ENCODE data around the gene ITGB5.

Gene ITGB5

DNA sequence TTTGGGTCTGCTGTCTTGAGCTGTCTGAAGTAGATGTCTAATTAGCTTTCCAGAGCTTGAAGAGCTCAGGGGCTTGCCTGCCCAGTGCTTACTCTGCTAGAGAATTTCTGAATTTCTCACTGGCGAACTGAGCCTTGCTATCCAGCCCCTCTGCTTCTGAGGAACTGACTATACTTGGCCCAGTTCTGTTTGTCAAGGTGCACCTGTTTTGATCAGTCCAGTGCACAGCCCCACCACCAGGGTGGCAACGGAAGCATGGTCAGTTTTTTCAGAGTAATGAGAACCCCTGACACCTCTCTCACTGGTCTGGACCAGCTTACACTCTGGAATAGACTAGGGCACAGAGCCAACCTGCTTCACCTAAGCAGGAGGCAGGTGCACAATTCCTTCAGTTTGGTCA is 25.2 kb downstream of the ITGB5 start:
- no peak for DNase-seq

DNA sequence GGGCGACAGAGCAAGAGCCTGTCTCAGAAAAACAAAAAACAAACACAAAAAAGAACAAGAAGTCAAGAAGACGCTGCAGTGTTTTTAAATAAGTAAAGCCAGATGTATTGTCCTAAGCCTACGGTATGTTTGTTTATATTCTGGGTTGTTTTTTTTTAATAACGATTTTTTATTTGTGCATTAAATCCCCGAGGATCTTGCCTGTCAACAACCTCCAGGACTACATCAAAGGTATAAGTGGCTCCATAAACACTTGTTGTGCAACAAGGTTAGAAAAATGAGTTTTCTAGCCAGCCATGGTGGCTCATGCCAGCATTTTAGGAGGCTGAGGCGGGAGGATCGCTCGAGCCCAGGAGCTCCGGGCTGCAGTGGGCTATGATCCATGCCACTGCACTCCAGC is 26.1 kb downstream of the ITGB5 start:
- DNase-seq, result no peak

DNA sequence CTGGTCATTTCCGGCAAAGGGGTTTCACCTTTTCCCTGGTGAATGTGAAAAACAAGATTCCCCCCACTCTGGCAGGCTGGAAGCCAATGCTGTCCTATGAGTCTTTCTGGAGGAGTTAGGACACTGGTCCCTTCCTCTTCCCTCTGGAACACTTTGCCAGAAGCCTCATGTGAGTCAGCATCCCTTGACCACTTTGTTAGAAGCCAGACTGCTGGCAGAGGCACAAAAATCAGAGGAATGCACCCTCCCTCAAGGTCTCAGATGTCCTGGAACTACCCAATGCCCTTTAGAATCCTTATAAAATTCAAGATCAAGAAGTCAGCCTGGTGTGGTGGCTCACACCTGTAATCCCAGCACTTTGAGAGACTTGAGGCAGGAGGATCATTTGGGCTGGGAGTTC is 26.6 kb downstream of the ITGB5 start:
- DNase-seq, result peak in 2 of 56 donors; percentile 16 to 21

DNA sequence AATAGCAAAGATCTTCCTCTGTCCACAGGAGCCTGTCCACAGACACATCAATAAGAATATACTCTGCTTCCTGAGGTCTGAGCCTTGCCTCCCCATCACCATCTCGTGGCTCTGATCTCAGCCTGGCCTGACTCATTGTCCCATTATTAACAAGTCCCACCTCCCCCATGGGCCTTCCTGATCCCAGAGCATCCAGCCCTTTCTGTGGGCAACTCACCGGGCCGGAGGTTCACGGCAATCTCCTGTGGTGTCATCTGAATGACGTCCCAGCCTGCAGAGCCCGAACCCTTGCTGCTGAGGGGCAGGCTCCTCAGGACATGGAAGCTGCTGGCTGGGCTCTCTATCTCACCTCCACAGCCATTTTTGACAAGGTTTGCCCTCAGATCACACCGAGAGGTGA is 28.1 kb downstream of the ITGB5 start:
- no peak for DNase-seq

DNA sequence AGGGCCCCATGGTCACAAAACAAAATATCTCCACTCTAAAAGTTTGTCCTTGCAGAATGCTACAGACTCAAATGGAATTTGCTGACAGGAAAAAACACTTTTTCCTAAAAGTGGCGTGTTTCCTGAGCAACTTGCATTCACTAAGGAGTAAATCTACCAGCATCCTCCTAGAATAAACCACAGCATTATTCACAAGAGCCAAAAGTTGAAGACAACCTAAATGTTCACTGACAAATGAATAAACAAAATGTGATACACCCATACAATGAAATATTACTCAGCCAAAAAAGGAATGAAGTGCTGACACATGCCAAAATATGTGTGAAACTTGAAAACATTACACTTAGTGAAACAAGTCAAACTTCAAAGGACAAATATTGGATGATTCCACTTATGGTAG is 28.9 kb downstream of the ITGB5 start:
- DNase-seq, result no peak

DNA sequence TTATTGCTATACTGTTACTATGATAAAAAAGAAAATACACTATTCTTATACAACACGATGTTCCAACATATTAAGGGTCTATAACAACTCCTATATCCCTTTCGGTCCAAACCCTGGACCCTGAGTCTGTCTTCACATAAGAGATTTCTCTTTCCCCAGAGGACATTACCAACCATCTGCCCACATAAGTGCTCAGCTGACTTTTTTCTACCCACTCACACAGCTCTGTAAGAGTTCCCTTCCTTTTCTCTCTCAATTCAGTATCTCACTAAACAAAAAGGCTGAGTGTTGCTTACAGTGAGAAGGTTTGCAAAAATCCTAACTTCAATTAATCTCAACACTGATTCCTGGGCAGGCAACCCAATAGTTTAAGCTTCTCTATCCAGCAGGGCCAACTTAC is 30.5 kb downstream of the ITGB5 start:
- no peak for DNase-seq

DNA sequence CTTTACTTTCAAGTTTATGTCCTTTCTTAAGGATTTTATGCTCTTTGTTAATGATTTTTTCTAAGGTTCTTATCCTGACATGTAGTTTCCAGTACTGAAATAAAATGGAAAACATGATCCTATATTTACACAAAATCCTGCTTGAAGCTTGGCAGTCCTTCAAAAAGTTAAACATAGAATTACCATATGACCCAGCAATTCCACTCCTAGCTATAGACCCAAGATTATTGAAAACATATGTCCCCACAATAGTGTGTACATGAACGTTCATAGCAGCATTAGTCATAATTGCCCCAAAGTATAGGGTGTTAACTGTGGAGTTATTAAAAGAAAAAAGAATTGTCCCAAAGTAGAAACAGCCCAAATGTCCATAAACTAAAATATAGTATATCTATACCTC is 33.2 kb downstream of the ITGB5 start:
- DNase-seq, result no peak

DNA sequence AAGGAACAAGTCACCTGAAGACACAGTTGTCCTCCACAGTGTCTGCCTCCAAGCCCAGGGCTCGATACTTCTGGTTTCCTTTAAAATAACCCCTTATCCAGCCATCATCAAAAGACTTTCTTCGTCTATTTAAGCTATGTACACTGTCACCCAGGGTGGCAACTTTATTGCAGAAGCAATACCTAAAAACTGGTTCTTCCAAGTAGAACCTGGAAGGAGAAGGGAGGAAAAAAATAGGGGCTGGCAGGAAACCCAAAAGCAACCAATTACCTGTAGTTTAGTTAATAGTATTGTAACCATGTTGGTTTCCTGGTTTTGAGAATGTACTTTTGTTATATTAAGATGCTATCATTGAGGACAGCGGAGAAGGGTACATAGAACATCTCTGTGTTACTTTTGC is 33.7 kb downstream of the ITGB5 start:
- no peak for DNase-seq

DNA sequence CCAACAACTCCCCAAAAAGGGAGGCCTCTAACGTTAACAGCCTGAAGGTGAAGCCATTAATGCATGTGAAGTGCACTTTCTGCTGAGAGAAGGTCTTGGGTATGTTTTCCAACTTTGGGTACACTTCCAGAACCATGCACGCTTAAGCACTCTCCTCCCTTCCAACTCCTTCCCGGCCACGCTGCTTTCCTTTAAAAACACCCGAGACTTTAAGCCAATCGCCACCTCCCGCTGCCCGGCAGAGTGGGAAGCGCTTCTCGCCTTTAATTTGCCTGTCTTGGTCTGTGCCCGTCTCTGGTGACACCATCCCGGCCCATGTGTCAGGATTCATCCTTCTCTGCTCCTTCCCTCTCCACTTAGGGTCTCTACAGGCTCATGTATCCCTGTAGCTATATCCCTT is 35.3 kb downstream of the ITGB5 start:
- DNase-seq, result no peak

DNA sequence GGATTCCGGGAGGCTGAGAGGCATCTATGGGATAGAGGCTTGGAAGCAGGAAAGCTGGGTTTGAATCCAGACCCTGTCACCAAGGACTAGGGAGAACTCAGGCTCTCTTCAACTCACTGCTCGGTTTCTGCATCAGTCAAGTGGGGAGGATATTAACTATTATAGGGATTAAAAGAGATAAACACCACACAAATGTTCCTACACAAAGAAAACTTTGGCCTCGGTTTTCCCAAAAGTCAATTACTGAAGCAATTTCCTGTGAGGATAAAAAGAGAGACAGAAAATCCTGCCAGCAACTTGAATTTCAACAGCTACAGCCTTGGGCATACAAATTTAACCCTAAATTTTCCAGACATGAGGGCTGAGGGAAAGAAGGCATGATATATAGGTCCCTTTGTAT is 36.0 kb downstream of the ITGB5 start:
- DNase-seq, result no peak

DNA sequence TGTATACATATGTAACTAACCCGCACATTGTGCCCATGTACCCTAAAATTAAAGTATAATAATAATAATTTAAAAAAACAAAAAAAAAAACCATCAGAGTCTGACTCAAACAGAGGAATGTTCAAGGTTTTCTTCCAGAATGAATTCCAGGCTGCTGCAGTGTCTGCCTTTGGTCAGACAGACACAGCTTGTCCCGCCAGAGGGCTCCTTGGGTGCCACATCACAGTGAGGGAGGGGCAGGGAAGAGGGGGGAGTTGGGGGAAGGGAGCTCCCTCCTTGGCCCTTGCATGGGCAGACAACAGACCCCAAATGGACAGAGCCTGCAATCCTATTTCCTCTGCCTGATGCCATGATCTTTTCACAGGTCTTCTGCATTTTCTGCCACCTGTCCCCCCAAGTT is 36.5 kb downstream of the ITGB5 start:
- DNase-seq, result no peak

DNA sequence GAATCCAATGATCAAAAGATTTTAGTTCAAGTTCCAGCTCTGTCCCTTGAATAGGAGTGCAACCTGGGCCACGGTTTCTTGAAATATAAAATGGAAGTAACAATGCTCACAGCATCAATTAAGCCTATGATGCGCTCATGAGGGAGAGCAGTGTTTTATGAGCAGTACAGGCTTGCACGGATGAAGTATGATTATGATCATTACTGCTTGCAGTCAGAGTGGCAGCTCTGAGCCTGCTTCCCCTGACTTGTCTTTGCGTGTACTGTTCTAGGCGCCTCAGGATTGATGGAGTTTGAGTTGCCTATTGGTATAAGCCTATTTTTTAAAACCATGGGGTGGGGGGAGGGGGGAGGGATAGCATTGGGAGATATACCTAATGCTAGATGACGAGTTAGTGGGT is 37.0 kb downstream of the ITGB5 start:
- DNase-seq, result no peak

DNA sequence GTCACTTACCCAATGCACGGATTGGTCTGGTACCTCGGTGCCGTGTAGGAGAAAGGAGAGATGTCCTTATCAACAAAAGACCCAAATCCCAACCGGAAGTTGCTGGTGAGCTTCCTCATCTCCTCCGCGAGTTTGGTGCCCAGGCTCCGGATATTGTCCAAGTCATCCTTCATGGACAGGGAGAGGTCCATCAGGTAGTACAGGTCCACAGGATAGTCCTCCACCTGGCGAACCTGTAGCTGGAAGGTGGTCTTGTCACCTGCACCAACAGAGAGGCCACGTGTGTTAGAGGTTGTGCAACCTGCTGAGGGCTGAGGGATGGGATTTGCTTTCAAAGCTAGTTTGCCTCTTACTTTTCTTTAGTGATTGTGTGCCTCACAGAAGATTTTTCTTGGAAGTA is 38.9 kb downstream of the ITGB5 start:
- no peak for DNase-seq

DNA sequence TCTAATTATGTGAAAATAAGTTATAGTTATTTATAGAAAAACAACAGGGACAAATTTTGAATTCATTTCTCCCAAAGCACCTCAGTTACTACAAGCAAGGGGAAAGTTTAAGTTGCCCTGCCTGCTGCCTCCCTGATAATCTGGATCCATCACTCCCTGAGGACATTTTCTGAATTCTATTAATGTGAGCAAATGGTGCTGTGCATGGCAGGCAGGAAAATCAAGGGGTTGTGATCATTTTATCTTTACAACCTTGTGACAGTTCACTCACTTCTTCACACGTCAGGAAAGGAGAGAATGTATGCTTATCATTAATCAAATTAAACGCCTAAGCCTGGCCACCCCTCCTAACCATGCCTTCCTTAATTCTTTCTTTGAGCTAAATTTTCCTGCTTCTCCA is 39.3 kb downstream of the ITGB5 start:
- DNase-seq, result no peak

DNA sequence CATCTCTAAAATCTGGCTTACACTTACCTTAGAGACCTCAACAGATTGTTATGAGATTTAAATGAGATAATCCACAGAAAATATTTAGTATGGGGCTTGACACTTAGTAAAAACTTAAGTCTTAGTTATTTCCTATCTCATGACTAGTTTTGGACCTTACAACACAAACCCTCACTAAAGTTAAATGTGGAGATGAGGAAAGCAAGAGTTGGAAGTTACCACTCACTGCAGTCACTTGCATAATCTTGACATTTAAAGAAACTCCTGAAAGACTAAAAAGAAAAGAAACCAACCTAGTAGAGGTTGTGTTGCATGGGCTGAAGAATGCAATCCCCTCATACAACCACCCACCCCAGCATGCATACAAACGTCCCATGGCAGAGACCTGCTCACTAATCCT is 40.1 kb downstream of the ITGB5 start:
- DNase-seq, result no peak

DNA sequence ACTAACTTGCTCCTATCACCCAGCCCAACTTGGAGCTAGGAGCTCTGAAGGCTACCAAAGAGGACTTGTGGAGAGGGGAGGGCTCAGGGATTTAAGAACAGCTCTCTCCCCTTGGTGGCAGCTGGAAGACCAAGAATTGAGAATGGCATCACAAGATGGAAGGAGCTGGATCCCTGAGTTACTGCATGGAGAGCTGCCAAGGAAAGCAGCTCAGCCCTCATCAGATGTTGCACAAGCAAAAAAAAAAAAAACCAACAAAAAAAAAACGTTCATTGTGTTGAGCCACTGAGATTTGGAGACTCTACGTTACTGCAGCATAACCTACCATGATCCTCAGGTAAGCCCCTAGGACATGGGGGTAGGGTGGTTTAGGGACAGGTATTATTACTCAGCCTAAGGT is 41.0 kb downstream of the ITGB5 start:
- no peak for DNase-seq

DNA sequence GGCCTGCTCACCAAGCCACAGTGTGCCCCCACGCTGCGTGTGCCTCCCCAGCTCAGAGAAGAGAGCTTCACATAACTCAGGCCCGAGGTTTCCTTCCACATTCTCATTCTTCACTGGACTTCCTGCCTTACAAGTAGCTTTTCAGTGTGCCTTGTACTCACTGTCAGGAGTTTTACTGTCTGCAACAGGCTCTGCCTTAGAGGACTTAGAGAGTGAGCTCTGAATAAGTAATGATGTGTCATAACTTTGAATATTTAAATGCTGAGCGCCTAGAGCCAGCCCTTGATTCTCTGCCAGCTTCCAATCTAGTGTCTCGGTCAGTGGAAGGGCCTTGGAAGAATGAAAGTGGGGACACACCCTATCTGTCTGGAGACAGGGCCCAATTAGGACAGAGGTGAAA is 41.8 kb downstream of the ITGB5 start:
- peak in 3 of 56 donors; percentile 19 to 29 (median 22) for DNase-seq

DNA sequence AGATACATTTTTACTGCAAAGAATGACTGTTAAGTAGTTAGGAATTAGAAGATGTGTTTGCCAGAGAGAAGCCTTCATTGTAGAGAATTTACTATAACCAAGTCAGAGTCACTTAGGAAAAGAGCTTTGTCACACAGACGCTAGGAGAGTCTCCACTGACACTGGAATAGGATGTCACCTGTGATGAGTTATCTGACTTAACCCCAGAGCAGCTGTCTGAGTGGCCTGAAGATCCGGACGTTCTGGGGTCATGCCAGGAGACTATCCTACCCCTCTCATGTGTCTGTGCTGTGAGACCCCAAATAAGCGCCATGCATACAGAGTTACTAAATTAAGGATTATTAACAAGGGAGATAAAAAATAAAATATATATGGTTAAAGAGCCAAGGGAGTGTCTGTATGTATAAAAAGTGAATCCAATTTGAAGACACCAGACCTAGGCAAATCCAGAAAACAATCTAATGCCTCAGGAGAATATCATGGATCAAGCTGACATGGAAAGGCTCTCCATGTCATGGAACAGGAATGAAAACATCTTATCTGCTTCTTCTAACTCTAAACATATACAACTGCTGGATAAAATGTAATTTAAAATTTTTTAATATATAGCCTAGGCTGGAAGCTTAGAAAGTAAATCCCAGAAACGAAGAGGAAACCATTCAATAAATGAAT is 43.5 kb downstream of the ITGB5 start:
- no peak for DNase-seq

DNA sequence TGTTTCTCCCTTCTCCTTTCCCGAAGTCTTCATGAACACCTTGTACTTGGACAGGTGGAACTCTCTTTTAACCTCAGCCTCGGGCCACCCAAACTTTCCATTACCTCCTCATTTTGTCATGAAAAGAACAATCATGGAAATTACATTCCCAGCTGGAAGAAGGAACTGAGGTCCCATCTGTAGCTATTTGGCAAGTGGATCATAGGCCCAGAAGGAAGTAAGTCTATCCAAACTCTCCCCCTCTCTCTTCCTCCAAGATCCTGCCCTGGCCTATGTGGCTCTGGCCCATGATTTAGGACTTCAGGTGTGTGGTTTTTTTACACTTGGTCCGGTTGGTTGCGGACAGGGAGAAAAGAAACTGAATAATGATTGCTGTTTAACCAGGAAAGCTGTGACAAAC is 44.1 kb downstream of the ITGB5 start:
- no peak for DNase-seq

DNA sequence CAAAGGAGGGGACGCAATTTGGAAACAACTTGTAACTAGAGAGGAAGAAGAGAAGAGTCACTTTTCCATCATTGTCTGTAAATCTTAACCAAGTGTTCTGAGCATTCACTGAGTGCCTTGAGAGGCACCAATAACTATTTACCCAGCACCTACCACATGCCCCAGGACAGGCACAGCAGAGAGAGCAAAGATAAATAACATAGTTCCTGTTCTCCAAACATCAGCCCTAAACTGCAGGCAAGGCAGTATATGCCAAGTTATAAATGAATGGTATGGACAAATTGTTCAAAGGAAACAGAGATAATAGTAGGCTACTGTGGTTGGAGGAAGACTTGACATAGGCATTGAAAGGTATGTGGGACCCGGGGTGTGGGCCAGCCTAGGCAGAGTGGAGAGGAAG is 45.6 kb downstream of the ITGB5 start:
- DNase-seq, result no peak

DNA sequence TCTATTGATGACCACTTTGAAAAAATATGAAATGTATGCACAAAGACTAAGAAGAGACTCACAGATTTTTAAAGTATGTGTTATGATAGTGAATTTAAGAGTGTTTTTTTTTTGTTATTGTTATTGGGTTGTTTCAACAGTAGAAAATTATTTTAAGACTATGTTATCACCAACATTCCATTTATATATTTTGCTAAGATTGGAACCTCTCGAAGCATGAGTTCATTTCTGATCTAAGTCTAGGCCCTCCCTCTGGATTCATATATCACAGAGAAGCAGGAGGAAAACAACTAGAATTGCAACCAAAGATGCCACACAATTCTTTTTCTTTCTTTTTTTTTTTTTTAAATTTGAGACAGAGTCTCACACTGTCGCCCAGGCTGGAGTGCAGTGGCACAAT is 46.8 kb downstream of the ITGB5 start:
- DNase-seq, result no peak

DNA sequence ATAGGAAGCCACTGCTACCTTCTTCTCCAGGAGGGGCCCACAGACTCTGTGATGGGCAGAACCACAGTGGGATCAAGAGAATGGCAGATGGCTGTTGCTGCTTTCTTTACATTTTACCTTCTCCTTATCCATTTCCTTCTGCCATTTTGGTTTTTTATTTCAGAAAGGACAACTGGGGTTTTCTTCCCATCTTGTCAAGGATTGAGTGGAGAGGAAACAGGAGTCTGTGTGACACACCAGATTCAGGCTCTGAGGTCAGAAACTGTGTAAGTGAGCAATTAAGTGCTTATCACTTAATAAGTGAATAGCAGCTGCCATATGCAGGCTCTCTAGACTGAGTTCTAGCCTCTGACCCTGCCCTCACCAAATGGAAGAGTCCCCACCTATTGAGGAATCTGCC is 47.3 kb downstream of the ITGB5 start:
- DNase-seq, result no peak

DNA sequence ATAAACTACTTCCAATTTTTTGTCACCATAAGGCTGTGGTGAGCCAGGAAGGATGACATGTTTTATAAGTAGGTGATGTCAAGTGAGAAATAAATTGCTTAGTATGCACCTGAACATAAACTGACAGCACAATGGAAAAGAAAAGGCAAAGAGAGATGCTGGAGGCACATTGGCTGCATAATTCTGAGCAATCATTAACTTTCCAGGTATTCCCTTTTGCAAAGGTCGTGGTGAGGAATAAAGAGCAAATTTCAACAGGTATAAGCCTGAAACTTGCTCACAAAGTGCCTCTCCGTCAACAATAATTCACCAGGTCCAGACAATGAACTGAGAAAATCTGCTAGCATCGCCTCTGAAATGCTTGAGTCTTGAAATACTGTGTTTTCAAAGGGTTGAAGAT is 48.2 kb downstream of the ITGB5 start:
- no peak for DNase-seq

DNA sequence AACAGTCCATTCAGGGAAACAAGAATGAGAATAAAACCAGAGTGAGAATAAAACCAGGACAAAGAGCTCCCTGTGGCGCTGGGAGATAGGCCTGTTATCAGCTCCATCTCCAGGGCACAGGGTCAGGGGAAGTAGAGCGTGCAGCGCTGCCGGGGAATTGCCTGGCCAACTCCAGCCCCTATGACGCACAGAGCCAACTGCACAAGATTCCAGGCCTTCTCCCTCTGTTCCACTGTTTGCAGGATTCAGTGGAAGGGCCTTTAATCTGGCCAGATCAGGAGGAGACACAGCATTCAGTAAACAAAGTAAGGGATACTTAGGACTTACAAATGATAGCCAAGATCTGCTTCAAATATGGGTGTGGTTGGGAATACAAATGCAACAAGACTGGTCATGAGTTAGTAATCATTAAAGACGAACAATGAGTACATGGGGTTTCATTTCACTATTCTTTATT is 49.4 kb downstream of the ITGB5 start:
- peak in 3 of 56 donors; percentile 12 to 38 (median 26) for DNase-seq

Data from amygdala (tissue), 56 donors.